HepG2 (cell line): ENCODE measurements around the gene INKA2. TPM values are rescaled to one million over a fixed set of nuclear protein-coding genes. Genes with fewer than 3 reads are reported as not detected.

Experiments
- ATAC-seq: fragments of 200-7000 bp; cut with Tn5 transposase; 3 replicates; pipeline ENCODE4 v1.9.1; 2020; ENCODE audit warnings: mild to moderate bottlenecking, moderate library complexity
- BruUV-seq: library from RNA; stranded (reverse); fragments of 400-500 nt; replicated peaks from 2 replicates; lab custom pipeline; 2021; lab: Mats Ljungman, UMichigan
- CTCF ChIA-PET: fragments of 300-600 bp; formaldehyde crosslinking; extraction: SDS; loops from one replicate; lab custom pipeline; 2021; ENCODE audit warnings: low total read pairs, inconsistent platforms, low intra/inter-chr PET ratio; lab: Yijun Ruan, JAX
- POLR2A ChIA-PET: fragments of 350-600 bp; sonication (Branson Sonifier 250); formaldehyde crosslinking; loops from one replicate; lab custom pipeline; 2020; ENCODE audit warnings: antibody characterized with exemption, inconsistent platforms; lab: Yijun Ruan, JAX
- DNase-seq: peaks from one replicate; pipeline ENCODE4 v3.0.0-alpha.2; 2015; ENCODE audit warnings: low spot score
- FAIRE-seq: peaks from 3 replicates; lab custom pipeline; 2011; peaks lifted over from hg19 to GRCh38; lab: Jason Lieb, UNC
- H2AFZ ChIP-seq: one replicate; pipeline ENCODE4 v1.6.1; 2011; ENCODE audit warnings: low read length, inconsistent platforms
- H3K27ac ChIP-seq: fragments of 300-600 bp; 3 replicates; pipeline ENCODE4 v1.8.0; 2011; ENCODE audit warnings: mixed run types, mild to moderate bottlenecking, mixed read lengths, low read length, inconsistent platforms; ENCODE audit not compliant: insufficient read depth; ENCODE audit errors: extremely low read length
- H3K27me3 ChIP-seq, 2 experiments: fragments of 200-600 bp in 1 of 2; 2 replicates in 1 of 2; 3 replicates in 1 of 2; pipeline versions ENCODE4 v1.6.0 to v1.8.0; 2011; ENCODE audit warnings: low read length in 2 of 2, mild to moderate bottlenecking in 2 of 2, moderate library complexity in 2 of 2, inconsistent platforms in 1 of 2; ENCODE audit not compliant: insufficient read depth in 2 of 2, control insufficient read depth in 1 of 2
- H3K36me3 ChIP-seq, 2 experiments: fragments of 200-600 bp in 1 of 2; replicated peaks in 1 of 2; 2 replicates in 1 of 2; 3 replicates in 1 of 2; pipeline versions ENCODE4 v1.5.1 to v1.8.0; 2011; ENCODE audit warnings: low read length in 2 of 2, inconsistent platforms in 1 of 2; ENCODE audit not compliant: insufficient read depth in 2 of 2, control insufficient read depth in 1 of 2
- H3K4me1 ChIP-seq: 2 replicates; pipeline ENCODE4 v1.5.1; 2012; ENCODE audit warnings: low read length, inconsistent platforms; ENCODE audit not compliant: insufficient read depth
- H3K4me2 ChIP-seq: 2 replicates; pipeline ENCODE4 v1.6.0; 2011; ENCODE audit warnings: low read depth, low read length, inconsistent platforms
- H3K4me3 ChIP-seq, 3 experiments: fragments of 200-600 bp in 1 of 3; sonication (generic), shearing (Covaris generic) in 1 of 3; replicated peaks in 1 of 3; 2 replicates each; pipeline ENCODE4 v1.5.1; 2011 to 2016; ENCODE audit warnings: low read length in 3 of 3, inconsistent platforms in 2 of 3, low read depth in 2 of 3, mild to moderate bottlenecking in 2 of 3, control low read depth in 1 of 3, mixed read lengths in 1 of 3; ENCODE audit not compliant: insufficient read depth in 1 of 3
- H3K79me2 ChIP-seq: one replicate; pipeline ENCODE4 v1.6.1; 2011; ENCODE audit warnings: low read length, inconsistent platforms; ENCODE audit not compliant: insufficient read depth
- H3K9ac ChIP-seq: 2 replicates; pipeline ENCODE4 v1.6.0; 2011; ENCODE audit warnings: mild to moderate bottlenecking, low read depth, low read length, inconsistent platforms; ENCODE audit not compliant: insufficient read depth
- H3K9me3 ChIP-seq: 2 replicates; pipeline ENCODE4 v1.5.1; 2012; ENCODE audit warnings: mild to moderate bottlenecking, low read length
- H4K20me1 ChIP-seq: 2 replicates; pipeline ENCODE4 v1.6.0; 2011; ENCODE audit warnings: inconsistent platforms, mild to moderate bottlenecking, low read length, moderate library complexity; ENCODE audit not compliant: insufficient read depth
- CCAR2 ChIP-seq: fragments of 200-400 bp; formaldehyde crosslinking; optimal IDR thresholded peaks from 2 replicates; pipeline ENCODE3; 2018; ENCODE audit warnings: low read depth, mild to moderate bottlenecking, low read length, moderate library complexity
- FOXA3 ChIP-seq: IDR thresholded peaks from 2 replicates; pipeline ENCODE4 v1.6.1; 2016; ENCODE audit warnings: missing genetic modification reagents, missing compliant biosample characterization
- IRF2 ChIP-seq: IDR thresholded peaks from 2 replicates; pipeline ENCODE4 v1.6.1; 2018; ENCODE audit warnings: missing genetic modification reagents, missing compliant biosample characterization
- MEF2D ChIP-seq: sonication (generic); formaldehyde crosslinking; IDR thresholded peaks from 2 replicates; pipeline ENCODE4 v1.5.1; 2020; ENCODE audit warnings: mild to moderate bottlenecking, missing genetic modification reagents
- MIER2 ChIP-seq: IDR thresholded peaks from 2 replicates; pipeline ENCODE4 v1.6.1; 2016; ENCODE audit warnings: missing biosample characterization, missing genetic modification reagents
- MXI1 ChIP-seq: IDR thresholded peaks from 3 replicates; pipeline ENCODE4 v1.6.1; 2012; ENCODE audit warnings: low read depth, low read length, inconsistent platforms, borderline replicate concordance
- NAIF1 ChIP-seq: sonication (generic); formaldehyde crosslinking; IDR thresholded peaks from 2 replicates; pipeline ENCODE4 v1.5.0; 2020; ENCODE audit warnings: mild to moderate bottlenecking, missing genetic modification reagents, borderline replicate concordance
- NFIB ChIP-seq: sonication (generic); formaldehyde crosslinking; IDR thresholded peaks from 2 replicates; pipeline ENCODE4 v1.9.0; 2021; ENCODE audit warnings: missing genetic modification reagents, mild to moderate bottlenecking, borderline replicate concordance
- POLR2AphosphoS5 ChIP-seq: IDR thresholded peaks from 2 replicates; pipeline ENCODE4 v1.6.1; 2012; ENCODE audit warnings: low read depth, low read length
- SRY ChIP-seq: sonication (generic); formaldehyde crosslinking; IDR thresholded peaks from 2 replicates; pipeline ENCODE4 v1.8.0; 2022; ENCODE audit warnings: mild to moderate bottlenecking, missing genetic modification reagents
- TAF15 ChIP-seq: fragments of 200-400 bp; formaldehyde crosslinking; IDR thresholded peaks from one replicate; pipeline ENCODE4 v1.6.1; 2018; ENCODE audit warnings: mild to moderate bottlenecking, low read depth, low read length; ENCODE audit not compliant: poor library complexity, severe bottlenecking
- XBP1 ChIP-seq: sonication (generic); formaldehyde crosslinking; IDR thresholded peaks from 2 replicates; pipeline ENCODE4 v1.5.0; 2020; ENCODE audit warnings: missing genetic modification reagents
- YEATS2 ChIP-seq: sonication (generic); formaldehyde crosslinking; IDR thresholded peaks from 2 replicates; pipeline ENCODE4 v1.4.0; 2020; ENCODE audit warnings: missing genetic modification reagents, borderline replicate concordance
- ZFAT ChIP-seq: sonication (generic); formaldehyde crosslinking; conservative IDR thresholded peaks from 2 replicates; pipeline ENCODE4 v1.8.1; 2023; ENCODE audit warnings: missing genetic modification reagents, inconsistent platforms
- ZNF543 ChIP-seq: sonication (generic); formaldehyde crosslinking; IDR thresholded peaks from 2 replicates; pipeline ENCODE4 v1.4.0; 2020; ENCODE audit warnings: mild to moderate bottlenecking, missing genetic modification reagents
- ZNF547 ChIP-seq: sonication (generic); formaldehyde crosslinking; IDR thresholded peaks from 2 replicates; pipeline ENCODE4 v1.5.1; 2020; ENCODE audit warnings: mild to moderate bottlenecking, missing genetic modification reagents
- ZNF577 ChIP-seq: sonication (generic); formaldehyde crosslinking; IDR thresholded peaks from 2 replicates; pipeline ENCODE4 v1.4.0; 2020; ENCODE audit warnings: mild to moderate bottlenecking, low read depth, missing genetic modification reagents, borderline replicate concordance
- ZNF850 ChIP-seq: sonication (generic); formaldehyde crosslinking; conservative IDR thresholded peaks from 2 replicates; pipeline ENCODE4 v1.9.0; 2021; ENCODE audit warnings: mild to moderate bottlenecking, missing genetic modification reagents
- WGBS: methylation state at CpG from one replicate; pipeline ENCODE4 v1.1.6; 2017; ENCODE audit warnings: low lambda C conversion rate; 5-methylcytosine and 5-hydroxymethylcytosine counted together
- in situ Hi-C: cut with HindIII; loops from 2 replicates; pipeline ENCODE4 v1.10.0; 2017; ENCODE audit warnings: low pct_unique_long_range_greater_than_20kb; ENCODE audit not compliant: extremely low pct_ligation_motif_present
- intact Hi-C: fragments of 100-400 bp; cut with micrococcal nuclease; formaldehyde crosslinking; loops from one replicate; pipeline ENCODE4 v1.10.0; 2022; ENCODE audit not compliant: unreplicated experiment
- polyA plus RNA-seq, 8 experiments: library from polyadenylated mRNA; depleted of rRNA in 3 of 8; stranded (reverse) in 7 of 8; unstranded in 1 of 8; fragments of >200 nt; fragmentation: Illumina TruSeq in 4 of 8; extraction: Trizol in 4 of 8; gene quantifications; 2 replicates each; pipeline versions ENCODE4 v1.2.1 to v1.2.3, GENCODE V29; 2011 to 2016; ENCODE audit warnings: low read depth in 4 of 8, missing spikeins in 1 of 8, mixed read lengths in 1 of 8; ENCODE audit not compliant: insufficient read depth in 1 of 8
- total RNA-seq, 5 experiments: library from RNA; depleted of rRNA; stranded (reverse); fragments of >200 nt; fragmentation: Illumina TruSeq; extraction: Trizol; gene quantifications; 2 replicates each; pipeline ENCODE4 v1.2.3, GENCODE V29; 2016; ENCODE audit warnings: low read depth in 1 of 5
- TF ChIP-seq, protein P1 (sequence below): sonication (generic); formaldehyde crosslinking; IDR thresholded peaks from 2 replicates; pipeline ENCODE4 v1.5.0; 2020; ENCODE audit warnings: missing genetic modification reagents
- TF ChIP-seq, protein P2 (sequence below): IDR thresholded peaks from 2 replicates; pipeline ENCODE4 v1.6.1; 2016
- TF ChIP-seq, protein P3 (sequence below): IDR thresholded peaks from 2 replicates; pipeline ENCODE4 v1.6.1; 2016; ENCODE audit warnings: missing compliant biosample characterization, missing genetic modification reagents, borderline replicate concordance

The INKA2 gene
- total and polyA plus RNA-seq, 2 of the 13 experiments (the other 11 are each of a cell fraction or from before 2014, with no cell fraction given) = 2.6 to 4.6 TPM

DNA sequence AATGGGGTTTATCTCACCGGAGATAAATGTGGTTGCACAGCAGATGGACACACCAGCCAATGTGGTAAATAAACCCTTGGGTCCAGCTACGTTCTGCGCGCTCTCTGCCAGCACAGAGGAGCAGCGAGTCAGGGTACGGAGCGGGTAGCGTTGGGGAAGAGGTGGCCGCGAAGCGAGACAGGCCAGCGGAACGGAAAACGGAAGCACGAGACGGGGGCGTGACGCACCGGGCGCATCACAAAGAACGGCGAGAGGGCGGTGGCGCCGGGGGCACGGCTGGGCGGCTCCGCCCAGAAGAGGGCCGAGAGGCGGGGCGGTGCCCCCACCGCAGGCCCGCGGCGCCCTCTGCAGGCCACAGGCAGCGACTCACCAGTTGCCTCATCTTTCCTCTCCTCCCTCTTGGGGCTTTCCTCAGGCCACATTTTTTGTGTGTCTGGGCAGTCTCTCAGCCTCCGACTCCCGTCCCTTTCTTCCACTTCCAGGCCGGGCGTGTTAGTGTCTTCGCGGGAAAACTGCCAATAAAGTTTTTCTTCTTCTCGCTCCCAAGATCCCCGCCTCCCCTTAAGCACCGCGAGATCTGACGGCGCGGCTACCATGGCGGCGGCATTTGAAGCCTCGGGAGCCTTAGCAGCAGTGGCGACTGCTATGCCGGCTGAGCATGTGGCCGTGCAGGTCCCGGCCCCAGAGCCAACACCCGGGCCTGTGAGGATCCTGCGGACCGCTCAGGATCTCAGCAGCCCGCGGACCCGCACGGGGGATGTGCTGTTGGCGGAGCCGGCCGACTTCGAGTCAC is 16.3 kb upstream of the INKA2 start, which contains the start of gene DDX20:
Gene DDX20 (plus strand): TSS at position 571 of the 793 bp plus-strand sequence. CDS start 24 bp downstream, at position 595.
- FAIRE-seq (peak; percentile 75), DNase-seq (peak; percentile 94), ATAC-seq (peak; percentile 94)
- H2AFZ ChIP-seq = peak within 1 kb of the TSS; percentile 71
- H3K4me2 ChIP-seq = peak within 1 kb of the TSS; percentile 89
- peaks cover 46% of the 10 kb centered on the region for H3K4me1 ChIP-seq
- no peaks in the 10 kb centered on the region for H3K9me3 ChIP-seq
- no TSS peak for BruUV-seq
- H3K4me3 ChIP-seq = peak within 1 kb of the TSS; percentile 80 to 96 (median 87)
- H3K36me3 ChIP-seq = peaks cover 0 to 10% of the 10 kb centered on the region in 2 experiments; a peak in 4 of 5 replicates
- in situ Hi-C loops = loop anchor here (5.0 kb wide), 1 partner anchor 33 kb away; no protein-coding TSS in a partner anchor
- H3K9ac ChIP-seq = peak within 1 kb of the TSS; percentile 91
- POLR2A ChIA-PET = interaction anchor here (0.6 to 3.4 kb wide), 5 partner anchors 12 to 220 kb away, joined by 3 to 22 read pairs (median 4); partner anchors contain the start of gene INKA2
- H3K27me3 ChIP-seq = no peaks in the 10 kb centered on the region; a peak in 1 of 5 replicates
- WGBS = 1% methylated on average over 37 of the region's 67 CpGs
- H3K79me2 ChIP-seq = peaks cover 23% of the 10 kb centered on the region
- H3K27ac ChIP-seq = peak within 1 kb of the TSS; percentile 83
- CTCF ChIA-PET = interaction anchor here (1.9 kb wide), 1 partner anchor 40 kb away, joined by 19 read pairs; no protein-coding TSS in a partner anchor
- intact Hi-C loops = loop anchor here (1.0 kb wide), 1 partner anchor 12 kb away; no protein-coding TSS in a partner anchor
- no peaks in the 10 kb centered on the region for H4K20me1 ChIP-seq
- TF ChIP-seq ZNF543 (CRISPR knock-in tag) = peak; percentile 86; the same call in 1 of the 2 replicates
- TF ChIP-seq MXI1 = peak; percentile 91; the same call in 2 of the 3 replicates
- TF ChIP-seq ZNF547 (CRISPR knock-in tag) = peak; percentile 42; the same call in 1 of the 2 replicates
- TF ChIP-seq ZFAT (CRISPR knock-in tag) = no peak
- no peak for TF ChIP-seq XBP1 (CRISPR knock-in tag)
- no peak for TF ChIP-seq NFIB (CRISPR knock-in tag)
- TF ChIP-seq, protein P1, sequence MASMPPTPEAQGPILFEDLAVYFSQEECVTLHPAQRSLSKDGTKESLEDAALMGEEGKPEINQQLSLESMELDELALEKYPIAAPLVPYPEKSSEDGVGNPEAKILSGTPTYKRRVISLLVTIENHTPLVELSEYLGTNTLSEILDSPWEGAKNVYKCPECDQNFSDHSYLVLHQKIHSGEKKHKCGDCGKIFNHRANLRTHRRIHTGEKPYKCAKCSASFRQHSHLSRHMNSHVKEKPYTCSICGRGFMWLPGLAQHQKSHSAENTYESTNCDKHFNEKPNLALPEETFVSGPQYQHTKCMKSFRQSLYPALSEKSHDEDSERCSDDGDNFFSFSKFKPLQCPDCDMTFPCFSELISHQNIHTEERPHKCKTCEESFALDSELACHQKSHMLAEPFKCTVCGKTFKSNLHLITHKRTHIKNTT = no peak
- TF ChIP-seq MEF2D (CRISPR knock-in tag) = peak; percentile 21; the same call in 1 of the 2 replicates
- peak; percentile 77 for TF ChIP-seq CCAR2
- TF ChIP-seq NAIF1 (CRISPR knock-in tag) = 0 out of 2 replicates have a peak, but pooled peaks have one; percentile 44
- TF ChIP-seq ZNF577 (CRISPR knock-in tag) = no peak
- TF ChIP-seq POLR2AphosphoS5 = peak; percentile 54
- TF ChIP-seq, protein P2, sequence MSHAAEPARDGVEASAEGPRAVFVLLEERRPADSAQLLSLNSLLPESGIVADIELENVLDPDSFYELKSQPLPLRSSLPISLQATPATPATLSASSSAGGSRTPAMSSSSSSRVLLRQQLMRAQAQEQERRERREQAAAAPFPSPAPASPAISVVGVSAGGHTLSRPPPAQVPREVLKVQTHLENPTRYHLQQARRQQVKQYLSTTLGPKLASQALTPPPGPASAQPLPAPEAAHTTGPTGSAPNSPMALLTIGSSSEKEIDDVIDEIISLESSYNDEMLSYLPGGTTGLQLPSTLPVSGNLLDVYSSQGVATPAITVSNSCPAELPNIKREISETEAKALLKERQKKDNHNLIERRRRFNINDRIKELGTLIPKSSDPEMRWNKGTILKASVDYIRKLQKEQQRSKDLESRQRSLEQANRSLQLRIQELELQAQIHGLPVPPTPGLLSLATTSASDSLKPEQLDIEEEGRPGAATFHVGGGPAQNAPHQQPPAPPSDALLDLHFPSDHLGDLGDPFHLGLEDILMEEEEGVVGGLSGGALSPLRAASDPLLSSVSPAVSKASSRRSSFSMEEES = peak; percentile 8
- TF ChIP-seq IRF2 (CRISPR knock-in tag) = peak; percentile 80
- TF ChIP-seq YEATS2 (CRISPR knock-in tag) = peak; percentile 96
- TF ChIP-seq ZNF850 (CRISPR knock-in tag) = no peak
- peak; percentile 13; the same call in 1 of the 2 replicates for TF ChIP-seq FOXA3 (CRISPR knock-in tag)
- 0 out of 2 replicates have a peak, but pooled peaks have one; percentile 53 for TF ChIP-seq SRY
- no peak for TF ChIP-seq TAF15
- TF ChIP-seq, protein P3, sequence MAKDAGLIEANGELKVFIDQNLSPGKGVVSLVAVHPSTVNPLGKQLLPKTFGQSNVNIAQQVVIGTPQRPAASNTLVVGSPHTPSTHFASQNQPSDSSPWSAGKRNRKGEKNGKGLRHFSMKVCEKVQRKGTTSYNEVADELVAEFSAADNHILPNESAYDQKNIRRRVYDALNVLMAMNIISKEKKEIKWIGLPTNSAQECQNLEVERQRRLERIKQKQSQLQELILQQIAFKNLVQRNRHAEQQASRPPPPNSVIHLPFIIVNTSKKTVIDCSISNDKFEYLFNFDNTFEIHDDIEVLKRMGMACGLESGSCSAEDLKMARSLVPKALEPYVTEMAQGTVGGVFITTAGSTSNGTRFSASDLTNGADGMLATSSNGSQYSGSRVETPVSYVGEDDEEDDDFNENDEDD (CRISPR knock-in tag) = peak; percentile 92
- 0 out of 2 replicates have a peak, but pooled peaks have one; percentile 34 for TF ChIP-seq MIER2 (CRISPR knock-in tag)
